ENCODE data around the gene C19orf67. TPM values are rescaled to one million over a fixed set of nuclear protein-coding genes. Genes with fewer than 3 reads are reported as not detected.

C19orf67 gene
- total RNA-seq, 2 donors from 2014 or later, result not detected

DNA sequence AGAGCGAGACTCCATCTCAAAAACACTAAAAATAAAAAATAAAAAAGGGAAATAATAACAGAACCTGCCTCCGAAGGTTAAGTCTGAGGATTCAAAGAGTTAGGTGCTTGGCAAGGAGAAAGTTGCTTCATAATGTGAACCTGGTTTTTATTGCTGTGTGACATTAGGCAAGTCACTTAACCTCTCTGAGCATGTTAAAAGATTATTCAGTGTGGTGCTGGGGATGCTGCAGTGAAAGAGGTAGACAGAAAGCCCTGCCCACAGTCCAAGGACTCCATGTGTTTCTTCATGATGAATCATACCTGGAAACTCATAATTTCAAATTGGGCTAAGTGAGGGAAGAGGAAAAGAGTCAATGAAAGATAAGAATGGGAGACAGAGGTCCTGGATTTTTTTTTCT lies 51.6 kb downstream of the C19orf67 start:
- H3K27ac Mint-ChIP-seq, result peak overlapping the region; percentile 78
- DNase-seq (no peak), ATAC-seq (replicated peaks in 1 of 2) (no peak)
- H3K4me3 Mint-ChIP-seq, result peak overlapping the region; percentile 53 to 55
- H3K27me3 Mint-ChIP-seq (ENCODE audit: low read depth), result no peaks in the 10 kb centered on the region
- no peaks in the 10 kb centered on the region for H3K9me3 Mint-ChIP-seq
- H3K36me3 Mint-ChIP-seq (ENCODE audit: insufficient read depth in 2 of 2), result peaks cover 6 to 21% of the 10 kb centered on the region in 2 donors
- peaks cover 23% of the 10 kb centered on the region for H3K4me1 Mint-ChIP-seq (ENCODE audit: low read depth)

DNA sequence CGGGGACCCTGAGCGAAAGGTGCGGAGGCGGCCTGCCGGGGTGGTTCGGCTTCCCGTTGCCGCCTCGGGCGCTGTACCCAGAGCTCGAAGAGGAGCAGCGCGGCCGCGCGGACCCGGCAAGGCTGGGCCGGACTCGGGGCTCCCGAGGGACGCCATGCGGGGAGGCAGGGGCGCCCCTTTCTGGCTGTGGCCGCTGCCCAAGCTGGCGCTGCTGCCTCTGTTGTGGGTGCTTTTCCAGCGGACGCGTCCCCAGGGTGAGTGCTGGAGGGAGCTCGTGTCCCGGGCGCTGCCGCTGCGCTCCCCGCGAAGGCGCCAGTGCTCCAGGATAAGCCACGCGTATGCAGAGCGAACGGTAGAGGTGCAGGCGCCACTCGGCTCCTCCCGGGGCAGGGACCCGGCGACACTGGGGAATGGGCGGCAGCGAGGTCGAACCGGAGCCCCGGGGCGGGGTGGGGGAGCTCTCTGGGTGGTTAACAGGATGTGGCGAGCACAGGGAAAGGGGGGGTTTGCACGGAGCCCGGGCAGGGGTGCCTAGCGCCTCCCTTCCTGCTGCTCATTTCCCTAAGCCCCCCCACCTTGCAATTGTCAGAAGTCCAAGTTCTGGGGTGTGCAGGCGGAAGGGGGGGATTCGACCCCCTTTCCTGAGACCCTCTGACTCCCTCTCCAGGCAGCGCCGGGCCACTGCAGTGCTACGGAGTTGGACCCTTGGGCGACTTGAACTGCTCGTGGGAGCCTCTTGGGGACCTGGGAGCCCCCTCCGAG lies 53.7 kb downstream of the C19orf67 start, which contains the start of gene IL27RA:
Gene IL27RA (plus strand): TSS at position 44 of the 762 bp plus-strand sequence. CDS start 111 bp downstream, at position 155.
- peak within 1 kb of the TSS; percentile 83 to 95 for H3K4me3 Mint-ChIP-seq
- DNase-seq, result peak; percentile 79 to 82
- ATAC-seq (replicated peaks in 1 of 2), result peak; percentile 82 to 85
- H3K27ac Mint-ChIP-seq, result peak within 1 kb of the TSS; percentile 87
- peaks cover 4 to 14% of the 10 kb centered on the region in 2 donors for H3K36me3 Mint-ChIP-seq (ENCODE audit: insufficient read depth in 2 of 2)
- no peaks in the 10 kb centered on the region for H3K9me3 Mint-ChIP-seq
- peaks cover 16% of the 10 kb centered on the region for H3K4me1 Mint-ChIP-seq (ENCODE audit: low read depth)
- H3K27me3 Mint-ChIP-seq (ENCODE audit: low read depth), result no peaks in the 10 kb centered on the region

Other genes with a start within 250 kb of the C19orf67 start
- 1 to 10 TPM; 3.1 to 3.8 TPM for gene NANOS3, start 208.6 kb downstream of the C19orf67 start, total RNA-seq
- 10 to 100 TPM; 13.2 to 15.7 TPM for gene BRME1, start 179.7 kb downstream of the C19orf67 start, total RNA-seq
- gene CC2D1A, start 179.6 kb downstream of the C19orf67 start, total RNA-seq, result 10 to 100 TPM; 39.4 to 44.7 TPM
- gene PODNL1, start 147.4 kb downstream of the C19orf67 start, total RNA-seq, result under 1 TPM in 1 of 2 donors, not detected in 1; 0.81 TPM
- 10 to 100 TPM; 62.9 to 79.8 TPM for gene DCAF15, start 133.3 kb downstream of the C19orf67 start, total RNA-seq
- gene RFX1, start 79.5 kb downstream of the C19orf67 start, total RNA-seq, result 10 to 100 TPM; 11.4 to 11.9 TPM
- gene RLN3, start 57.6 kb downstream of the C19orf67 start, total RNA-seq, result not detected
- 10 to 100 TPM; 67.0 to 75.2 TPM for gene IL27RA, start 54.0 kb downstream of the C19orf67 start, total RNA-seq
- under 1 TPM in 1 of 2 donors, not detected in 1; 0.10 TPM for gene PALM3, start 23.7 kb downstream of the C19orf67 start, total RNA-seq
- 1 to 10 TPM; 4.6 to 5.8 TPM for gene MISP3, start 13.0 kb downstream of the C19orf67 start, total RNA-seq
- gene SAMD1, start 5.0 kb upstream of the C19orf67 start, total RNA-seq, result 10 to 100 TPM; 41.6 to 77.1 TPM
- gene PRKACA, start 32.0 kb upstream of the C19orf67 start, total RNA-seq, result 10 to 100 TPM; 67.7 to 75.0 TPM
- 10 to 100 TPM; 71.3 to 84.4 TPM for gene ASF1B, start 50.8 kb upstream of the C19orf67 start, total RNA-seq
- gene ADGRL1, start 120.4 kb upstream of the C19orf67 start, total RNA-seq, result 10 to 100 TPM; 15.0 to 21.2 TPM

All from activated T-cell treated with anti-CD3 and anti-CD28 coated beads, Interleukin-2, amount 50 U/mL, for 72 hours (primary cell).